Activated T-helper 1 cell treated with anti-CD3 and anti-CD28 coated beads, Interleukin-12 subunit alpha, Interleukin-12 subunit beta, Interleukin-2, Interleukin-4 antibody, amounts not matched to agents 30 ng/mL and 10 ng/mL and 1 ng/mL, durations not matched to agents 14 hours and 24 hours and 36 hours (primary cell): Measurements from ENCODE around the gene MEIS1. TPM values are rescaled to one million over a fixed set of nuclear protein-coding genes. Genes with fewer than 3 reads are reported as not detected.

Source experiments
- DNase-seq: peaks from one replicate; pipeline ENCODE4 v3.0.0; 2021; ENCODE audit warnings: low spot score
- H3K27ac Mint-ChIP-seq: one replicate; pipeline ENCODE4 v1.8.0; 2021; ENCODE audit warnings: mild to moderate bottlenecking, mixed read lengths
- H3K27me3 Mint-ChIP-seq: one replicate; pipeline ENCODE4 v1.8.0; 2022; ENCODE audit warnings: mild to moderate bottlenecking, moderate library complexity, mixed read lengths; ENCODE audit not compliant: insufficient read depth
- H3K36me3 Mint-ChIP-seq: one replicate; pipeline ENCODE4 v1.8.0; 2021; ENCODE audit warnings: low read depth, mixed read lengths
- H3K4me1 Mint-ChIP-seq: one replicate; pipeline ENCODE4 v1.8.0; 2021; ENCODE audit warnings: low read depth, mixed read lengths
- H3K4me3 Mint-ChIP-seq: one replicate; pipeline ENCODE4 v1.8.0; 2021; ENCODE audit warnings: mild to moderate bottlenecking, moderate library complexity, mixed read lengths
- H3K9me3 Mint-ChIP-seq: one replicate; pipeline ENCODE4 v1.8.0; 2021; ENCODE audit warnings: mixed read lengths
- intact Hi-C: fragments of 100-400 bp; cut with micrococcal nuclease; formaldehyde crosslinking; loops from one replicate; pipeline ENCODE4 v1.15.1; 2024
- total RNA-seq: library from RNA; stranded (reverse); gene quantifications from 2 replicates; pipeline ENCODE4 v1.2.3, GENCODE V29; 2022

MEIS1 gene
- total RNA-seq, 1 donor from 2014 or later = not detected

GRCh38 chr2:66456183-66457041 is 21.5 kb downstream of the MEIS1 start:
- Mint-ChIP-seq H3K4me3 (no peak overlapping the region), H3K27ac (no peak overlapping the region), H3K36me3 (no peaks in the 10 kb centered on the region), H3K9me3 (no peaks in the 10 kb centered on the region), H3K4me1 (no peaks in the 10 kb centered on the region), H3K27me3 (peaks cover 2% of the 10 kb centered on the region)
- intact Hi-C loops = no loop called here
- DNase-seq = no peak

GRCh38 chr2:66457545-66457944 is 22.6 kb downstream of the MEIS1 start:
- Mint-ChIP-seq H3K36me3 (no peaks in the 10 kb centered on the region), H3K27me3 (peaks cover 2% of the 10 kb centered on the region), H3K4me1 (no peaks in the 10 kb centered on the region), H3K9me3 (no peaks in the 10 kb centered on the region), H3K4me3 (no peak overlapping the region), H3K27ac (no peak overlapping the region)
- intact Hi-C loops = no loop called here
- no peak for DNase-seq

- H3K4me1 Mint-ChIP-seq = no peaks in the 10 kb centered on the region
These were observed 25.1 kb downstream of the MEIS1 start for GRCh38 chr2:66460031-66460430.

GRCh38 chr2:66461001-66461663 is 26.2 kb downstream of the MEIS1 start:
- intact Hi-C loops = no loop called here
- H3K27ac Mint-ChIP-seq = no peak overlapping the region
- no peak overlapping the region for H3K4me3 Mint-ChIP-seq
- no peaks in the 10 kb centered on the region for H3K36me3 Mint-ChIP-seq
- no peak for DNase-seq
- H3K9me3 Mint-ChIP-seq = no peaks in the 10 kb centered on the region
- peaks cover 2% of the 10 kb centered on the region for H3K27me3 Mint-ChIP-seq
- H3K4me1 Mint-ChIP-seq = no peaks in the 10 kb centered on the region

More at GRCh38 chr2:66460031-66460430, 25.1 kb downstream of the MEIS1 start:
- H3K27me3 Mint-ChIP-seq = peaks cover 2% of the 10 kb centered on the region
- no peak overlapping the region for H3K4me3 Mint-ChIP-seq
- intact Hi-C loops = no loop called here
- H3K9me3 Mint-ChIP-seq = no peaks in the 10 kb centered on the region
- no peaks in the 10 kb centered on the region for H3K36me3 Mint-ChIP-seq
- no peak overlapping the region for H3K27ac Mint-ChIP-seq
- no peak for DNase-seq

GRCh38 chr2:66461664-66462500 is 27.0 kb downstream of the MEIS1 start:
- intact Hi-C loops = no loop called here
- Mint-ChIP-seq H3K36me3 (no peaks in the 10 kb centered on the region), H3K4me1 (no peaks in the 10 kb centered on the region), H3K9me3 (no peaks in the 10 kb centered on the region), H3K27me3 (no peaks in the 10 kb centered on the region), H3K4me3 (no peak overlapping the region), H3K27ac (no peak overlapping the region)
- DNase-seq = no peak

- Mint-ChIP-seq H3K27ac (no peak overlapping the region), H3K36me3 (no peaks in the 10 kb centered on the region), H3K4me3 (no peak overlapping the region), H3K27me3 (no peaks in the 10 kb centered on the region), H3K9me3 (no peaks in the 10 kb centered on the region), H3K4me1 (no peaks in the 10 kb centered on the region)
- intact Hi-C loops = no loop called here
- no peak for DNase-seq
These were observed 27.5 kb downstream of the MEIS1 start for GRCh38 chr2:66462501-66462825.

GRCh38 chr2:66463206-66463755 is 28.4 kb downstream of the MEIS1 start:
- no peaks in the 10 kb centered on the region for H3K27me3 Mint-ChIP-seq

GRCh38 chr2:66464930-66465637 is 30.2 kb downstream of the MEIS1 start:
- no peak for DNase-seq
- H3K4me1 Mint-ChIP-seq = no peaks in the 10 kb centered on the region
- no peaks in the 10 kb centered on the region for H3K27me3 Mint-ChIP-seq
- H3K36me3 Mint-ChIP-seq = no peaks in the 10 kb centered on the region
- no peak overlapping the region for H3K4me3 Mint-ChIP-seq
- no peaks in the 10 kb centered on the region for H3K9me3 Mint-ChIP-seq
- H3K27ac Mint-ChIP-seq = no peak overlapping the region
- intact Hi-C loops = no loop called here

More at GRCh38 chr2:66463206-66463755, 28.4 kb downstream of the MEIS1 start:
- no peak overlapping the region for H3K27ac Mint-ChIP-seq
- intact Hi-C loops = no loop called here
- H3K4me1 Mint-ChIP-seq = no peaks in the 10 kb centered on the region
- DNase-seq = no peak
- no peaks in the 10 kb centered on the region for H3K9me3 Mint-ChIP-seq
- H3K36me3 Mint-ChIP-seq = no peaks in the 10 kb centered on the region
- H3K4me3 Mint-ChIP-seq = no peak overlapping the region

GRCh38 chr2:66466433-66466832 is 31.5 kb downstream of the MEIS1 start:
- no peak for DNase-seq
- no peak overlapping the region for H3K4me3 Mint-ChIP-seq
- intact Hi-C loops = no loop called here
- no peak overlapping the region for H3K27ac Mint-ChIP-seq
- H3K27me3 Mint-ChIP-seq = no peaks in the 10 kb centered on the region
- H3K36me3 Mint-ChIP-seq = no peaks in the 10 kb centered on the region
- H3K4me1 Mint-ChIP-seq = no peaks in the 10 kb centered on the region
- H3K9me3 Mint-ChIP-seq = no peaks in the 10 kb centered on the region

GRCh38 chr2:66467718-66468117 is 32.8 kb downstream of the MEIS1 start:
- Mint-ChIP-seq H3K4me1 (no peaks in the 10 kb centered on the region), H3K27me3 (no peaks in the 10 kb centered on the region), H3K36me3 (no peaks in the 10 kb centered on the region), H3K9me3 (no peaks in the 10 kb centered on the region), H3K27ac (no peak overlapping the region), H3K4me3 (no peak overlapping the region)
- no peak for DNase-seq
- intact Hi-C loops = no loop called here

- no peak for DNase-seq
- Mint-ChIP-seq H3K4me3 (no peak overlapping the region), H3K27me3 (no peaks in the 10 kb centered on the region), H3K4me1 (no peaks in the 10 kb centered on the region), H3K36me3 (no peaks in the 10 kb centered on the region), H3K27ac (no peak overlapping the region), H3K9me3 (no peaks in the 10 kb centered on the region)
- intact Hi-C loops = no loop called here
These were observed 34.4 kb downstream of the MEIS1 start for GRCh38 chr2:66469214-66469902.

- Mint-ChIP-seq H3K4me3 (no peak overlapping the region), H3K9me3 (no peaks in the 10 kb centered on the region), H3K27me3 (no peaks in the 10 kb centered on the region), H3K36me3 (no peaks in the 10 kb centered on the region), H3K4me1 (no peaks in the 10 kb centered on the region), H3K27ac (no peak overlapping the region)
- intact Hi-C loops = no loop called here
- DNase-seq = no peak
These were observed 35.3 kb downstream of the MEIS1 start for GRCh38 chr2:66470199-66470598.
